ENCODE data around the gene PPP1R27. TPM values are rescaled to one million over a fixed set of nuclear protein-coding genes. Genes with fewer than 3 reads are reported as not detected.

PPP1R27 gene
- total and polyA plus RNA-seq, 4 donors: 0.31 to 0.35 TPM; not detected in 2

DNA sequence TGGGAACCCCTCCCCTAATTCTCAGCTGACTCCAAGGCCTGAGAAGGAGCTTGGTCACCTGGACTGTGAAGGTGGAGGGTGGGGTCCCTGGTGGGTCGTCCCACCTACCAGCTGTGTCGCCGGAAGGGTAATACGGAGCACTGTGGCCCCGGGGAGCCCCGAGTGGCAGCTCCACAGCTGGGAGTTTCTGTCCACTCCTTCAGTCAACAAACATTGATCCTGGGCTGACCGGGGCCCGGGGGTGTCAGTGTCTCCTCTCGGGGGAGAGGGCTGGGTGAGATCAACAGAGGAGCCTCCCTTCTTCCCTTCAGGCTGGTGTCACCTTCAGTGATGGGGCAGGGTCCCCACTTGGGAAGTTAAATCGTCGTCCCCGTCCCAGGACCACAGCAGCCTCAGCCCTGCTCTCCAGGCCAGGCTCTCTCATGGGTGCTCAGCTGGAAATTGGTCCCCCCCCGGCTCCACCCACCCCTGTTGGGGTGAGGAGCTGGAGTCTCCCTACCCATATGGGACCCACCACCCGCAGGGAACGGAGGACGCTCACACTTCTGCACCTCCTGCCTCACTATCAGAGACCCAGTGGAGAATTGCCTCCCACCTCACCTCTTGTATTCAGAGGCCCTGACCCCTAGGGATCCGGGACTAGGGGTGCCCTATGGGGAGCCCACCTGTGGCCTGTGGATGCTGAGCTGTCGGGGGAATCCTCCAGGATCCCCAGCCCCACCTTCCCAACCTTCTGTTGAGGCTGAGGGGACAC is 29.0 kb downstream of the PPP1R27 start (continued):
- TF ChIP-seq, protein P1, sequence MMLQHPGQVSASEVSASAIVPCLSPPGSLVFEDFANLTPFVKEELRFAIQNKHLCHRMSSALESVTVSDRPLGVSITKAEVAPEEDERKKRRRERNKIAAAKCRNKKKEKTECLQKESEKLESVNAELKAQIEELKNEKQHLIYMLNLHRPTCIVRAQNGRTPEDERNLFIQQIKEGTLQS (IDR thresholded peaks at IDR 0.05): no peak
- TF ChIP-seq, protein P2, sequence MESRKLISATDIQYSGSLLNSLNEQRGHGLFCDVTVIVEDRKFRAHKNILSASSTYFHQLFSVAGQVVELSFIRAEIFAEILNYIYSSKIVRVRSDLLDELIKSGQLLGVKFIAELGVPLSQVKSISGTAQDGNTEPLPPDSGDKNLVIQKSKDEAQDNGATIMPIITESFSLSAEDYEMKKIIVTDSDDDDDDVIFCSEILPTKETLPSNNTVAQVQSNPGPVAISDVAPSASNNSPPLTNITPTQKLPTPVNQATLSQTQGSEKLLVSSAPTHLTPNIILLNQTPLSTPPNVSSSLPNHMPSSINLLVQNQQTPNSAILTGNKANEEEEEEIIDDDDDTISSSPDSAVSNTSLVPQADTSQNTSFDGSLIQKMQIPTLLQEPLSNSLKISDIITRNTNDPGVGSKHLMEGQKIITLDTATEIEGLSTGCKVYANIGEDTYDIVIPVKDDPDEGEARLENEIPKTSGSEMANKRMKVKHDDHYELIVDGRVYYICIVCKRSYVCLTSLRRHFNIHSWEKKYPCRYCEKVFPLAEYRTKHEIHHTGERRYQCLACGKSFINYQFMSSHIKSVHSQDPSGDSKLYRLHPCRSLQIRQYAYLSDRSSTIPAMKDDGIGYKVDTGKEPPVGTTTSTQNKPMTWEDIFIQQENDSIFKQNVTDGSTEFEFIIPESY (IDR thresholded peaks at IDR 0.05): no peak
- TF ChIP-seq JUND (IDR thresholded peaks at IDR 0.05) (no peak), SP1 (IDR thresholded peaks at IDR 0.05) (no peak)

DNA sequence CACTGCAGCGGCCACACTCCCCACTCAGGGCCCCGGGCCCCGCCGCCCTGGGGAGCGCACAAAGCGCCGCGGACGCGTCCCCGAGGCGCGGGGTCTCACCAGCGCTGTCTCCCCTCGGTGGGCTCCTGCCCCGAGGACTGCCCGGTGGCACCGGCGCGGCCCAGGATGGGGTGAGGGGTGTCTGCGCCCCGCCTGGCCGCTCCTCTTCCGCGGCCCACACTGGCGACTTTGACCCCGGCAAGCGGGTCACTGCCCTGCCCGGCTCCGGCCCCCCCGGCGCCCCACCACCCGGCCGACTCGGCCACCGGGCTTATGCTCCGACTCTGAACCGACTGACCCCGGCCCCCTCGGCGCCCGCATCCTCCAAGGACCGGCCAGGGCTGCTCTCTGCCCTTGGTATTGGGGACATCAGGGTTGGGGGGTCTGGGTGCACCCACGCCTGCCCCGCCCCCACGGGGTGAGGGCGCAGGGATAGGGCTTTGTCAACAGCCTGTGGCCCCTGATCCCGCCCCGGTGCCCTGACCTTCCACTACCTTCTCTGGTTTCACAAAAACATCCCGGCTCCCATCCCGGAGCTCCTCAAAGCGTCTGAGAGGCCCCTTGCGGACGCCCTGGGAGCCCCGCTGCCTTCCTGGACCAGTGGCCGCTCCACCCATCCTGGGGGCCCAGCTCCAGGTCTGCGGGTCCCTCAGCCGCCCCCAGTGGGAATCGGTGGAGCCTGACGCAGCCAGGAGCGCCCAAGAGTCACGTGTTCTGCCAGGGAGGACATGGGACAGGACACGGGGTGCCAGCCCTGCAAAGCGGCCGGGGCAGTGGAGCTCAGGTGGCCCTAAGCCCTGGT is 30.1 kb downstream of the PPP1R27 start:
- no peak for DNase-seq (ENCODE audit: low spot score)
- peaks cover 14 to 26% (median 23%) of the 10 kb centered on the region in 4 donors for H3K4me1 ChIP-seq (ENCODE audit: control insufficient read depth in 4 of 4, insufficient read depth in 4 of 4, low read length in 3 of 4)
- peak overlapping the region; percentile 78 to 80 for H3K27ac ChIP-seq (ENCODE audit: low read depth in 1 of 2, low read length in 2 of 2)
- H3K9me3 ChIP-seq (ENCODE audit: control insufficient read depth in 4 of 4, low read length in 3 of 4): no peaks in the 10 kb centered on the region
- peaks cover 0 to 3% (median 3%) of the 10 kb centered on the region in 4 donors for H3K36me3 ChIP-seq (ENCODE audit: control insufficient read depth in 4 of 4, insufficient read depth in 3 of 4, low read depth in 1 of 4, low read length in 3 of 4)
- peak overlapping the region; percentile 66 to 90 (median 75) for H3K4me3 ChIP-seq (ENCODE audit: low read depth in 1 of 3, low read length in 3 of 3)
- TF ChIP-seq HNF4G (IDR thresholded peaks at IDR 0.05) (no peak), TAF1 (conservative IDR thresholded peaks at IDR 0.05) (no peak), FOXA2 (IDR thresholded peaks at IDR 0.05) (peak; percentile 11), EGR1 (IDR thresholded peaks at IDR 0.05; ENCODE audit: low read depth in 2 of 2) (no peak), FOXA1 (IDR thresholded peaks at IDR 0.05) (no peak), SP1 (IDR thresholded peaks at IDR 0.05) (peak; percentile 44), NR2F2 (IDR thresholded peaks at IDR 0.05) (peak; percentile 38), YY1 (IDR thresholded peaks at IDR 0.05) (no peak), RXRA (IDR thresholded peaks at IDR 0.05) (peak; percentile 69 to 70), HNF4A (conservative IDR thresholded peaks at IDR 0.05) (peak; percentile 74 to 81)
- TF ChIP-seq, protein P3, sequence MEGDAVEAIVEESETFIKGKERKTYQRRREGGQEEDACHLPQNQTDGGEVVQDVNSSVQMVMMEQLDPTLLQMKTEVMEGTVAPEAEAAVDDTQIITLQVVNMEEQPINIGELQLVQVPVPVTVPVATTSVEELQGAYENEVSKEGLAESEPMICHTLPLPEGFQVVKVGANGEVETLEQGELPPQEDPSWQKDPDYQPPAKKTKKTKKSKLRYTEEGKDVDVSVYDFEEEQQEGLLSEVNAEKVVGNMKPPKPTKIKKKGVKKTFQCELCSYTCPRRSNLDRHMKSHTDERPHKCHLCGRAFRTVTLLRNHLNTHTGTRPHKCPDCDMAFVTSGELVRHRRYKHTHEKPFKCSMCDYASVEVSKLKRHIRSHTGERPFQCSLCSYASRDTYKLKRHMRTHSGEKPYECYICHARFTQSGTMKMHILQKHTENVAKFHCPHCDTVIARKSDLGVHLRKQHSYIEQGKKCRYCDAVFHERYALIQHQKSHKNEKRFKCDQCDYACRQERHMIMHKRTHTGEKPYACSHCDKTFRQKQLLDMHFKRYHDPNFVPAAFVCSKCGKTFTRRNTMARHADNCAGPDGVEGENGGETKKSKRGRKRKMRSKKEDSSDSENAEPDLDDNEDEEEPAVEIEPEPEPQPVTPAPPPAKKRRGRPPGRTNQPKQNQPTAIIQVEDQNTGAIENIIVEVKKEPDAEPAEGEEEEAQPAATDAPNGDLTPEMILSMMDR (IDR thresholded peaks at IDR 0.05; ENCODE audit: low read depth, low read length, missing input control): no peak
- TF ChIP-seq, protein P4, sequence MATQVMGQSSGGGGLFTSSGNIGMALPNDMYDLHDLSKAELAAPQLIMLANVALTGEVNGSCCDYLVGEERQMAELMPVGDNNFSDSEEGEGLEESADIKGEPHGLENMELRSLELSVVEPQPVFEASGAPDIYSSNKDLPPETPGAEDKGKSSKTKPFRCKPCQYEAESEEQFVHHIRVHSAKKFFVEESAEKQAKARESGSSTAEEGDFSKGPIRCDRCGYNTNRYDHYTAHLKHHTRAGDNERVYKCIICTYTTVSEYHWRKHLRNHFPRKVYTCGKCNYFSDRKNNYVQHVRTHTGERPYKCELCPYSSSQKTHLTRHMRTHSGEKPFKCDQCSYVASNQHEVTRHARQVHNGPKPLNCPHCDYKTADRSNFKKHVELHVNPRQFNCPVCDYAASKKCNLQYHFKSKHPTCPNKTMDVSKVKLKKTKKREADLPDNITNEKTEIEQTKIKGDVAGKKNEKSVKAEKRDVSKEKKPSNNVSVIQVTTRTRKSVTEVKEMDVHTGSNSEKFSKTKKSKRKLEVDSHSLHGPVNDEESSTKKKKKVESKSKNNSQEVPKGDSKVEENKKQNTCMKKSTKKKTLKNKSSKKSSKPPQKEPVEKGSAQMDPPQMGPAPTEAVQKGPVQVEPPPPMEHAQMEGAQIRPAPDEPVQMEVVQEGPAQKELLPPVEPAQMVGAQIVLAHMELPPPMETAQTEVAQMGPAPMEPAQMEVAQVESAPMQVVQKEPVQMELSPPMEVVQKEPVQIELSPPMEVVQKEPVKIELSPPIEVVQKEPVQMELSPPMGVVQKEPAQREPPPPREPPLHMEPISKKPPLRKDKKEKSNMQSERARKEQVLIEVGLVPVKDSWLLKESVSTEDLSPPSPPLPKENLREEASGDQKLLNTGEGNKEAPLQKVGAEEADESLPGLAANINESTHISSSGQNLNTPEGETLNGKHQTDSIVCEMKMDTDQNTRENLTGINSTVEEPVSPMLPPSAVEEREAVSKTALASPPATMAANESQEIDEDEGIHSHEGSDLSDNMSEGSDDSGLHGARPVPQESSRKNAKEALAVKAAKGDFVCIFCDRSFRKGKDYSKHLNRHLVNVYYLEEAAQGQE (IDR thresholded peaks at IDR 0.05): no peak
- H3K9ac ChIP-seq (ENCODE audit: low read depth in 1 of 2, low read length in 2 of 2): peak overlapping the region in 1 of 2 donors; percentile 7
- peaks cover 0 to 2% (median 0%) of the 10 kb centered on the region in 4 donors for H3K27me3 ChIP-seq (ENCODE audit: control insufficient read depth in 4 of 4, insufficient read depth in 4 of 4, low read length in 3 of 4)
- WGBS: 2% methylated on average over 65 of the region's 65 CpGs

Data from liver (tissue), 9 donors.